ENCODE measurements around the gene CNTD1. TPM values are rescaled to one million over a fixed set of nuclear protein-coding genes. Genes with fewer than 3 reads are reported as not detected.

CNTD1 gene
- total and polyA plus RNA-seq, 2 experiments from 2014 or later = 1.1 TPM; not detected in 1

GRCh38 chr17:42809250-42809649, 10.6 kb downstream of the CNTD1 start:
- Histone ChIP-seq H3F3A (replicated peaks; ENCODE audit: low read depth) (no peaks in the 10 kb centered on the region), H3K27ac (ENCODE audit: low read depth) (no peak overlapping the region), H3K36me3 (ENCODE audit: insufficient read depth) (peaks cover 12% of the 10 kb centered on the region), H3K4me1 (ENCODE audit: insufficient read depth) (no peaks in the 10 kb centered on the region), H2AFZ (no peak overlapping the region), H3K27me3 (ENCODE audit: insufficient read depth) (no peaks in the 10 kb centered on the region), H3K4me2 (no peak overlapping the region), H3K9me2 (ENCODE audit: insufficient read depth) (no peaks in the 10 kb centered on the region), H3K79me2 (replicated peaks; ENCODE audit: insufficient read depth) (no peaks in the 10 kb centered on the region), H3K4me3 (no peak overlapping the region), H4K20me1 (replicated peaks; ENCODE audit: insufficient read depth) (peaks cover 5% of the 10 kb centered on the region)
- Mint-ChIP-seq H3K9me3 (no peaks in the 10 kb centered on the region), H3K4me3 (no peak overlapping the region), H3K27me3 (ENCODE audit: insufficient read depth, low read depth, poor library complexity) (no peaks in the 10 kb centered on the region), H3K36me3 (ENCODE audit: low read depth) (peaks cover 14% of the 10 kb centered on the region), H3K27ac (no peak overlapping the region), H3K4me1 (no peaks in the 10 kb centered on the region)
- no peak for DNase-seq (ENCODE audit: low spot score)
- TF ChIP-seq JUNB (IDR thresholded peaks at IDR 0.05; ENCODE audit: unreplicated experiment) (no peak), REST (IDR thresholded peaks at IDR 0.05; ENCODE audit: unreplicated experiment) (no peak), ETS1 (IDR thresholded peaks at IDR 0.05) (no peak), STAT1 (IDR thresholded peaks at IDR 0.05; ENCODE audit: unreplicated experiment) (no peak), EZH2 (IDR thresholded peaks at IDR 0.05; ENCODE audit: low read depth, unreplicated experiment) (no peak), ZNF331 (CRISPR knock-in tag; IDR thresholded peaks at IDR 0.05; ENCODE audit: low read depth) (no peak), CREB1 (CRISPR knock-in tag; IDR thresholded peaks at IDR 0.05; ENCODE audit: low read depth) (no peak), ZNF462 (CRISPR knock-in tag; IDR thresholded peaks at IDR 0.05) (no peak), ZNF114 (CRISPR knock-in tag; IDR thresholded peaks at IDR 0.05) (no peak), CTCF (conservative IDR thresholded peaks at IDR 0.05; ENCODE audit: low read depth in 2 of 2) (no peak), POLR2AphosphoS5 (IDR thresholded peaks at IDR 0.05; ENCODE audit: low read depth) (no peak), EZH2phosphoT487 (IDR thresholded peaks at IDR 0.05; ENCODE audit: unreplicated experiment) (no peak), NANOG (IDR thresholded peaks at IDR 0.05; ENCODE audit: borderline replicate concordance) (no peak)
- ATAC-seq = no peak
